ENCODE measurements around the gene MYRF.

MYRF gene

DNA sequence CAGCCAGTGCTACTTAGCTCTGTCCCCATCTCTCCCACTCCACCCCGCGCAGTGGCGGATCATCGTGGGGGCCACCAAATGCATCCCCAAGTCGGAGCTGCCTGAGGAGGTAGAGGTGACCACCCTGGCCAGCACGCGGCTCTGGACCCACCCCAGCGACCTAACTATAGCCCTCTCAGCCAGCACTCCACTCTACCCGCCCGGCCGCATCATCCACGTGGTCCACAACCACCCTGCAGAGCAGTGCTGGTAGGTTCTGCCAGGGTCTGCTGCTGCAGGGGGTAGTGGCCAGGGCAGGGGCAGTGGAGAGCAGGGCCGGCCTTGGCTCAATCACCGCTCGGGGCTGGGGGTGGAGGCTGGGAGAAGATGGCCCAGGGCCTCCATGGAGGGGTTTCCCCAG lies 13.0 kb upstream of the MYRF start:
- no peaks in the 10 kb centered on the region for H3K36me3 Mint-ChIP-seq
- ATAC-seq (replicated peaks) (no peak), DNase-seq (no peak)
- H3K4me3 Mint-ChIP-seq: no peak overlapping the region
- H3K27me3 Mint-ChIP-seq: peaks cover 0 to 9% of the 10 kb centered on the region in 2 donors
- H3K4me1 Mint-ChIP-seq: no peaks in the 10 kb centered on the region
- no peak overlapping the region for H3K27ac Mint-ChIP-seq
- no peaks in the 10 kb centered on the region for H3K9me3 Mint-ChIP-seq

DNA sequence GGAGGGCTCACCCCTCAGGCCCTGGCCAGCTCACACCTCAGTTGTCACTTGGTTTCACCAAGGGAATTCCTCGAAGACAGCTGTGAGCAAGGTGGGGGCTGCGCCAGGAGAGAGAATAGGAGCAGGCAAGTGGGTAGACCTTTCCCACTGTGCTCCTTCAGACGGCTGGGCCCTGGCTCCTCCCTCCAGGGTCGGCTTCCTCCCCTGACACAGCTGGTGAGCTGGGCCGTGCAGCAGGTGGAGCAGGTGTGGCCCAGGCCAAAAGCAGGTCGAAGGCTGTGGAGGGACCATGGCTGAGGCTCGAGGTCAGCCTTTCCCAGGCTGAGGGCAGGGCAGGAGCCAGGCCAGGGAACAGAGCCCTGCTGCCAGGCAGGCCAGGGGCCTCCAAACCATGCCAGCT lies 12.5 kb upstream of the MYRF start:
- no peak for ATAC-seq (replicated peaks)
- Mint-ChIP-seq H3K4me3 (no peak overlapping the region), H3K27ac (no peak overlapping the region)

DNA sequence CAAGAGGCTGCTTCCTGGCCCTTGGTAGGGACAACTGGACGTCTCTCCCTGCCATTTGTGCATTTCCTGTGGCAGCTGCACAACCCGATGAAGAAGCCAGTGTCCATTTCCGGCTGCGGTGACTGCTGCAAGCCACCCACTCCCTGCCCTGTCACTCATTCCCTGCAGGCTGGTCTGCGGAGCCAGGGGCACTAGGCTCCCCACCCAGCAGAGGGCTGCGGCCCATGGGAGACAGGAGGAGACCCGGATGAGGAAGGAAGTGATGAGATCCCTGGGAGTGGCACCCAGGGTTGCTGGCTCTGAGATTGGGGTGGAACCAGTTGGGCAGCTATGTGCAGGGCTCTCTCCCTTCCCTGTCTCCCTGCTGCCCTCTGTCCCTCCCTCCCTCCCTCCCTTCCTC lies 10.0 kb upstream of the MYRF start:
- no peaks in the 10 kb centered on the region for H3K9me3 Mint-ChIP-seq
- no peak for ATAC-seq (replicated peaks)
- no peaks in the 10 kb centered on the region for H3K36me3 Mint-ChIP-seq

More for the DNA sequence above, 12.5 kb upstream of the MYRF start:
- Mint-ChIP-seq H3K27me3 (peaks cover 0 to 9% of the 10 kb centered on the region in 2 donors), H3K4me1 (no peaks in the 10 kb centered on the region), H3K9me3 (no peaks in the 10 kb centered on the region), H3K36me3 (no peaks in the 10 kb centered on the region)
- no peak for DNase-seq

DNA sequence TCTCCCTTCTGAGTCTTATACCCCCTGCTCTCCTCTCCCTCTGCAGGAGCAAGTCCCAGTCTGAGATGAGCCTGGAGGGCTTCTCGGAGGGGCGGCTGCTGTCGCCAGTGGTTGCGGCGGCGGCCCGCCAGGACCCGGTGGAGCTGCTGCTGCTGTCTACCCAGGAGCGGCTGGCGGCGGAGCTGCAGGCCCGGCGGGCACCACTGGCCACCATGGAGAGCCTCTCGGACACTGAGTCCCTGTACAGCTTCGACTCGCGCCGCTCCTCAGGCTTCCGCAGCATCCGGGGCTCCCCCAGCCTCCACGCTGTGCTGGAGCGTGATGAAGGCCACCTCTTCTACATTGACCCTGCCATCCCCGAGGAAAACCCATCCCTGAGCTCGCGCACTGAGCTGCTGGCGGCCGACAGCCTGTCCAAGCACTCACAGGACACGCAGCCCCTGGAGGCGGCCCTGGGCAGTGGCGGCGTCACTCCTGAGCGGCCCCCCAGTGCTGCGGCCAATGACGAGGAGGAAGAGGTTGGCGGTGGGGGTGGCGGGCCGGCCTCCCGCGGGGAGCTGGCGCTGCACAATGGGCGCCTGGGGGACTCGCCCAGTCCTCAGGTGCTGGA lies 8.8 kb upstream of the MYRF start:
- Mint-ChIP-seq H3K27ac (no peak overlapping the region), H3K9me3 (no peaks in the 10 kb centered on the region), H3K4me3 (no peak overlapping the region), H3K27me3 (peaks cover 0 to 3% of the 10 kb centered on the region in 2 donors), H3K36me3 (no peaks in the 10 kb centered on the region), H3K4me1 (no peaks in the 10 kb centered on the region)
- ATAC-seq (replicated peaks): no peak
- DNase-seq: no peak

More for the DNA sequence above, 10.0 kb upstream of the MYRF start:
- no peaks in the 10 kb centered on the region for H3K4me1 Mint-ChIP-seq
- no peak overlapping the region for H3K4me3 Mint-ChIP-seq
- DNase-seq: no peak
- peaks cover 0 to 9% of the 10 kb centered on the region in 2 donors for H3K27me3 Mint-ChIP-seq
- H3K27ac Mint-ChIP-seq: no peak overlapping the region

DNA sequence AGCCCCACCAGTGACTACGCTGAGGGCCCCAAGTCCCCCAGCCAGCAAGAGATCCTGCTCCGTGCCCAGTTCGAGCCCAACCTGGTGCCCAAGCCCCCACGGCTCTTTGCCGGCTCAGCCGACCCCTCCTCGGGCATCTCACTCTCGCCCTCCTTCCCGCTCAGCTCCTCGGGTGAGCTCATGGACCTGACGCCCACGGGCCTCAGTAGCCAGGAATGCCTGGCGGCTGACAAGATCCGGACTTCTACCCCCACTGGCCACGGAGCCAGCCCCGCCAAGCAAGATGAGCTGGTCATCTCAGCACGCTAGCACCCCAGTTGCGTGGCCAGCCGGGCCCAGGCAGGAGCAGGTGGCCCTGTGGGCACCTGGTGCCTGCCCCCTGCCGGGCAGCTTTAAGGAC lies 8.3 kb upstream of the MYRF start:
- no peak overlapping the region for H3K4me3 Mint-ChIP-seq
- ATAC-seq (replicated peaks): no peak
- H3K9me3 Mint-ChIP-seq: no peaks in the 10 kb centered on the region
- no peaks in the 10 kb centered on the region for H3K4me1 Mint-ChIP-seq
- H3K27me3 Mint-ChIP-seq: peaks cover 3 to 9% of the 10 kb centered on the region in 2 donors
- H3K36me3 Mint-ChIP-seq: no peaks in the 10 kb centered on the region
- DNase-seq: no peak
- H3K27ac Mint-ChIP-seq: no peak overlapping the region

DNA sequence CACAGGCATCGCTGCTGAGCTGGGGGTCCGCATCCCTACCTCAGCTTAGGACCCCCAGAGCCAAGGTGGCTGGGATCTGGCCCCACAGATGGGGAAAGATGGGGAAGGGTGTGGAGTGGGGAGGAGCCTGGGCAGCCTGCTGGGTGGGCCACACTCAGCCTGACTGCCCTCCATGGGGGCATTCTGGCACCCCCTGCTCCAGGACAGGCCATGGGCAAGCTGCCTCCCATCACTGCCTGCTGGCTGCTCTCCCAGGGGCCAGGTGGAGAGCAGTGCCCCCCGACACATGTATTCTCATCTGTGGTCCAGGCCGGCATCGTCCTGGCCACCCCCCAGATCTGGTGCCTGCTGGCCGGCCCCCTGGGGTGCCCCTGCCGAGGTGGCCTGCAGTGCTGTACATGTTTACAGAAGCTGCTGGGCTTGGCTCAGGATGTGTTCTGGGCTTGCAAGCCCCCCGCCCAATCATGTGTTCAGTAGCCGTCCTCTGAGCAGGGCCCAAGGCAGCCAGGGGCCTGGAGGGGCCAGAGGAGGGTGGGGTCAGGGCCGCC lies 7.8 kb upstream of the MYRF start:
- no peak overlapping the region for H3K4me3 Mint-ChIP-seq
- ATAC-seq (replicated peaks) (no peak), DNase-seq (no peak)
- no peaks in the 10 kb centered on the region for H3K36me3 Mint-ChIP-seq
- H3K27me3 Mint-ChIP-seq: peaks cover 7 to 14% of the 10 kb centered on the region in 2 donors
- H3K4me1 Mint-ChIP-seq: no peaks in the 10 kb centered on the region
- H3K27ac Mint-ChIP-seq: no peak overlapping the region
- no peaks in the 10 kb centered on the region for H3K9me3 Mint-ChIP-seq

DNA sequence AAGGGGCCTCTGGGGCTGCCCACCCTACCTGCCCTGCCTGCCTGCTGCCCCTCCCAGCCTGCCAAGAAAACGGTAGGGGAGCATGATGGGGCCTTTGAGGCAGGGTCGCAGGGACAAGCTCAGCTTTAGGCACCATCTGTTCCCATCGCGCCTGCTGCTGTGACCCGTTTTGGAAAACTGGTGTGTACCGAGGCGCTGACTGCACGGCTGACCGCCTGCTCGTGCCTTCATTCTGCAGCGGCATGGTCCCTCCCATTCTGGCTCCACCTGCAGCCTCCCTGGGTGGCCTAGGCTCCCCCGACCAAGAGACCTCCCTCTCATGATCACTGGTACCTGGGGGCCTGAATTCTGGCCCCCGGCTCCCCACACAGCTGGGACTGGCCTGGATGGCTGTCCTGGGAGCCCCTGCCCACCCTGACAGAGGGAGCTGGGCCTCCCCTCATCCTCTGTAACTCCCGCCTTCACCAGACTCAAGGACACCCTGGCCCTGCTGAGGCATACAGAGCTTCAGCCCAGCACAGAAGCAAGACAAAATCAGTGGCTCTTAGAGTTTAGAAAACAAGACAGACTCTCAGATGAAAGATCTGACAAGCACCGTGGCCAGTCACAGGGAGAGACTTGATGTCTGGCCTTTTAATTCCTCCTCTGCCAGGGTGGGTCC lies 6.5 kb upstream of the MYRF start:
- Mint-ChIP-seq H3K4me1 (no peaks in the 10 kb centered on the region), H3K27me3 (peaks cover 15 to 20% of the 10 kb centered on the region in 2 donors), H3K36me3 (no peaks in the 10 kb centered on the region), H3K9me3 (no peaks in the 10 kb centered on the region), H3K27ac (no peak overlapping the region), H3K4me3 (no peak overlapping the region)
- DNase-seq: no peak
- no peak for ATAC-seq (replicated peaks)

DNA sequence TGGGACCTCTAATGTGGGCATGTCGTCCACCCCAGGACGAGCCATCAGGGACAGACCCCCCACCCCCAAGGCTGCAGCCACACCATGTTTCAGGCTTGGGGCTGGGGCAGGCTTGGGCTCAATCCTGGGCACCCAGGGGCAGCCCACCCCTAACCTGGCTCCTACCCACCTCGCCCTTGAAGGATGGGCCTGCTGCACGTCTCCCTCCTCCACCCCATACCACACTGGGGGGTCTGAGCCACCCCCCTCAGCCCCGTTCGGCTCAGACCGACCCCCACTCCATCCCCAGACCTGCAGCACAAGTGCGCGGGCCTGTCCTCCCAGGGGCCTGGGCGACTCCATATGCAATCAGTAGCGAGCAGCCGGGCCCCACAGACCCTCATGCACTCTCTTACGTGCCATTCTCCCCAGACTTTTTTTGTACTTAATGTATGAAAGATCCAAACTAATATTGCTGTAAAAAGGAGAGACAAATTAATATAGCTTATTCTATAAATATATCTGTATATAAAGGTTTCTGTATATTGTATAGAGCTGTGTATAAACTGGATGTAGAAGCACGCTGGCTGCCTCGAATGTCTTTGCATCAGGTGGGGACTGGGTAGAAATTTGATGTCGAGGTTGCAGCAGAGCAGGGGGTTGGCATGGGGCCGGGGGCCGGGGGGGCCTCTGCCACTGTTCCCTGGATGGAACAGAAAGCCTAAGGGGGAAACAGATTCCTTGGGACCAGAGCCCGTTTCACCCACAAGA lies 5.8 kb upstream of the MYRF start:
- H3K4me1 Mint-ChIP-seq: no peaks in the 10 kb centered on the region
- H3K27me3 Mint-ChIP-seq: peaks cover 20 to 27% of the 10 kb centered on the region in 2 donors
- ATAC-seq (replicated peaks) (no peak), DNase-seq (no peak)
- no peak overlapping the region for H3K27ac Mint-ChIP-seq
- no peaks in the 10 kb centered on the region for H3K36me3 Mint-ChIP-seq
- H3K4me3 Mint-ChIP-seq: no peak overlapping the region
- H3K9me3 Mint-ChIP-seq: no peaks in the 10 kb centered on the region

DNA sequence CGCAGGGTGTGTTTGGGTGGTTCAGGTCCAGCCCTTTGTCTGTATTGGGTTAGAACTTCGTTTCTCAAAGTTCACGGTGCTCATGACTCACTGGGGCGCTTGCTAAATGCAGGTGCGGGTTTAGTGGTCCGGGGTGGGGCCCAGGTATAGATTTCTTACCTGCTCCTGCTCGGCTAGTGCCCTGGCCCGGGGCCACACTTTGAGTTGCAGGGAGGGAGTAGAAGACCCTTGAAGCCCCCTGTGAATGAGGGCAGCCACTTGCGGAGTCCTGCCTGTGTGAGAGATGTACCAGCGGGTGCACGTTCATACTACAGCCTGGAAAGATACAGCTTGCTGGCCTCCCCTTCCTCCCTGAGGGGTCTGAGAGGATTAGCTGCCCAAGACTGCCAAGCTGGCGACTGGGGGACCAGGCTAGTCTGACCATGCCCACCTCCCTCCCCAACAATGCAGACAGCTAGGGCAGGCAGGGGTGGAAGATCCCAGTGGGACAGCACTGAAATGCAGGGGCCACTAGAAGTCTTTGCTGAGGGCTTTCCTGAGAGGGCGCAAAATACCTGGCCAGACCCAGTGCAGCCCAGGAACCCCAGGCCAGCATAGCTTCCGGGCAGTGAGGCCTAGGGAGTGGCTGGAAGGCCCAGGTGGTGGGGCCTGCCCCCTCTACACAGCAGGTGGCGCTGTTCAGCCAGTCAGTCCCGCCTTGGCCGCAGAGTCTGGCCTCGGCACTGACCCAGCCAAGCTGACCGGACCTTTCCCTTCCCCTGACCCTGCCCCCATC lies 5.1 kb upstream of the MYRF start:
- H3K27ac Mint-ChIP-seq: no peak overlapping the region

DNA sequence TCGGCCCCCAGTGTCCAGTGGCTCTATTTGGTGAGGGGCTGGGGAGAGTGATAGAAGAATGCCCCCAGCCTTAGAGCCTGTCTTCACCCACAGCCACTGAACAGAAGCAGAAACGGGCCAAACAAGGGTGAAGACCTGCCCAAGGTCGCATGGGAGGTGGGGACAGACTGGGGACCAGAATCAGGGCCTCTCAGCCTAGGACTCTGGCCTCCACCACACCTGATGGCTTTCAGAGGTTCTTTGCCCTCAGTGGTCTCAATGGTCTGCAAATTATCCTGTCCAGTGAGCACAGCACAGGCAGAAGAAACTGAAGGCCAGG lies 4.5 kb upstream of the MYRF start:
- peaks cover 26 to 37% of the 10 kb centered on the region in 2 donors for H3K27me3 Mint-ChIP-seq
- no peak overlapping the region for H3K4me3 Mint-ChIP-seq
- H3K27ac Mint-ChIP-seq: no peak overlapping the region
- H3K9me3 Mint-ChIP-seq: no peaks in the 10 kb centered on the region
- peaks cover 0 to 3% of the 10 kb centered on the region in 2 donors for H3K4me1 Mint-ChIP-seq
- DNase-seq (no peak), ATAC-seq (replicated peaks) (peak in 1 of 2 donors; percentile 24)
- H3K36me3 Mint-ChIP-seq: no peaks in the 10 kb centered on the region

More for the DNA sequence above, 5.1 kb upstream of the MYRF start:
- Mint-ChIP-seq H3K36me3 (no peaks in the 10 kb centered on the region), H3K4me3 (no peak overlapping the region), H3K27me3 (peaks cover 24 to 34% of the 10 kb centered on the region in 2 donors), H3K9me3 (no peaks in the 10 kb centered on the region), H3K4me1 (peaks cover 0 to 2% of the 10 kb centered on the region in 2 donors)
- peak; percentile 67 to 75 for ATAC-seq (replicated peaks)
- no peak for DNase-seq

DNA sequence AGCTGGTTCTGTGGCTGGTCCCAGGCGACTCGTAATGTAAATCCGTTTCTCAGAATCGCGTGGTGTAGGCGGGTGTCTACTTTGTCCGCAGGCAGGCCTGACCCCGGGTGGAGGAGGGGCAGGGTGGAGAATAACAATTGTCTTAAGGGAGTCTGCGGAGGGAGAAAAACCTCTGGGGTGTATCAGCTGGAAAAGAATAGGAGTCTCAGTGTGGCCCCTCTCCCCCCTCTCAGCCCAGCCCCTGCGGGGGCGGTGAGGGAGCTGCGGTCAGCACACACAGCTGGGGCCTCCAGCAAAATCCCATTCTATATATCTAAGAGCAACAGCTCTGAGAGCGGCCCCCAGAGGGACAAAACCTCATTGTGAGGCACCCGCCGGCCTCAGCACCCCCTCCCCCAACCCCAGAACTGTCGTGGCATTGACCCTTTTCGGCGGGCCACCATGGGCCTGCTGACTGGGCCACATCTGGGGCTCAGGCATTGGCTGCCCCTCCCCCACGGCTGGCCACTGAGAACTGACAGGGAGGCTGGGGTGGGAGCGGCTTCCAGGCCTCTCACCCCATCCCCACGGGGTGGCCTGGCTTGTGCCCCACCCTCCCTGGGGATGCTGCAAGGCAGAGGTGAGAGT lies 2.7 kb upstream of the MYRF start:
- DNase-seq (no peak), ATAC-seq (replicated peaks) (no peak)
- Mint-ChIP-seq H3K4me1 (peaks cover 0 to 5% of the 10 kb centered on the region in 2 donors), H3K27me3 (peaks cover 41 to 55% of the 10 kb centered on the region in 2 donors), H3K36me3 (no peaks in the 10 kb centered on the region), H3K9me3 (no peaks in the 10 kb centered on the region), H3K4me3 (no peak overlapping the region), H3K27ac (no peak overlapping the region)

DNA sequence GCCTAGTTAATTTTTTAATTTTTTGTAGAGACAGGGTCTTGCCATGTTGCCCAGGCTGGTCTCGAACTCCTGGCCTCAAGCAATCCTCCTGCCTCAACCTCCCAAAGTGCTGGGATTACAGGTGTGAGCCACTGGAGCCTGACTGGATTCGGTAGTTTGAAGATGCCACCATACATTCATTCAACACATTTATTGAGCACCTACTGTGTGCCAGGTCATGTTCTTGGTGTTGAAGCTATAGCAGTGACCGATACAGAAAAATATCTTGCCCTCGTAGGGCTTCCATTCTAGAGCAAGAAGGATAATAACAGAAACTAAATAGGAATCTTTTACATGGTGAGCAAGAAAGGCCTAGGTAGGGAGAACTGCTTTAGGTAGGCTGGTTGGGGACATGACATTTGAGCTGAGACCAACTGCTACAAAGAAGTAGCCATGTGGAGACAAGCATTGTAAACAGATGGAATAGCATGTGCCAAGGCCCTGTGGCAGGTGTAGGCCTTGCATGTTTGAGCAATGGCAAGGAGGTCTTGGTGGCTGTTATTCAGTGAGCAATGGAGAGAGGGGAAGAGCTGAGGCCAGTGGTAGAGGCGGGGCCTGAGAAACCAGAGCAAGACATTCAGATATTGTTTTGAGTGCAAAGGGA lies 1.7 kb upstream of the MYRF start:
- no peak for ATAC-seq (replicated peaks)
- peaks cover 2 to 6% of the 10 kb centered on the region in 2 donors for H3K4me1 Mint-ChIP-seq
- no peak for DNase-seq
- H3K27ac Mint-ChIP-seq: no peak overlapping the region
- H3K9me3 Mint-ChIP-seq: no peaks in the 10 kb centered on the region
- peaks cover 41 to 59% of the 10 kb centered on the region in 2 donors for H3K27me3 Mint-ChIP-seq
- H3K36me3 Mint-ChIP-seq: no peaks in the 10 kb centered on the region
- no peak overlapping the region for H3K4me3 Mint-ChIP-seq

DNA sequence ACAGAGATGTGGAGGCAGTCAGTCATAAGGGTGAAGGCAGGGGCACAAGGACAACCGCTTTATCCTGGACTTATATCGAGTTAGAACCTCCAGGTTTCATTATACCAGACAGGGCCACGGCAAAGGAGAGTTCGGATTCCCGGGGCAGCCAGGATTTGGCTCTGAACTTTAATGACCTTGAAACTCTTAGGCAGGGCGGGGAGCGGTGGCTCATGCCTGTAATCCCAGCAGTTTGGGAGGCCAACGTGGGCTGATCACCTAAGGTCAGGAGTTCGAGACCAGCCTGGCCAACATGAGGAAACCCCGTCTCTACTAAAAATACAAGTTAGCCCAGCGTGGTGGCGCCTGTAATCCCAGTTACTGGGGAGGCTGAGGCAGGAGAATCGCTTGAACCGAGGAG lies 1.1 kb upstream of the MYRF start:
- Mint-ChIP-seq H3K27ac (no peak overlapping the region), H3K9me3 (no peaks in the 10 kb centered on the region), H3K27me3 (peaks cover 41 to 65% of the 10 kb centered on the region in 2 donors), H3K4me1 (peaks cover 9 to 12% of the 10 kb centered on the region in 2 donors), H3K4me3 (no peak overlapping the region), H3K36me3 (no peaks in the 10 kb centered on the region)
- no peak for DNase-seq
- no peak for ATAC-seq (replicated peaks)

Measured in stimulated activated naive B cell treated with anti-CD40 and anti-IgM and Interleukin-4, amounts not matched to agents 10 μg/mL and 1 μg/mL and 100 μg/mL, for 72 hours (primary cell).